HL-60/S4 treated with phorbol 12-myristate 13-acetate at 8.2 ng/mL for 4 days and 3 days (cell line): ENCODE data around the gene SLC6A1.

Source experiments
- in situ Hi-C: fragments of 300-500 bp; cut with MboI; formaldehyde crosslinking; loops from 2 replicates; pipeline ENCODE4 v1.15.0; 2022; ENCODE audit warnings: low sequenced_read_pairs

SLC6A1 gene

GRCh38 chr3:10992017-10992942, at the start of gene SLC6A1:
Gene SLC6A1, plus strand, starts transcription at chr3:10992748. Its CDS starts 24,464 bp downstream, at chr3:11017212.
- in situ Hi-C loops = no loop called here

- in situ Hi-C loops = loop anchor here (25.0 kb wide), 1 partner anchor 717 kb away; no protein-coding TSS in a partner anchor
Observed at GRCh38 chr3:10944866-10945265, 47.7 kb upstream of the SLC6A1 start.

- in situ Hi-C loops = loop anchor here (25.0 kb wide), 1 partner anchor 717 kb away; no protein-coding TSS in a partner anchor
Observed at GRCh38 chr3:10945683-10946287, 46.8 kb upstream of the SLC6A1 start.

GRCh38 chr3:10946526-10946925, 46.0 kb upstream of the SLC6A1 start:
- in situ Hi-C loops = loop anchor here (25.0 kb wide), 1 partner anchor 716 kb away; no protein-coding TSS in a partner anchor

- in situ Hi-C loops = loop anchor here (25.0 kb wide), 1 partner anchor 714 kb away; no protein-coding TSS in a partner anchor
Observed at GRCh38 chr3:10948326-10948725, 44.2 kb upstream of the SLC6A1 start.

- in situ Hi-C loops = loop anchor here (25.0 kb wide), 1 partner anchor 713 kb away; no protein-coding TSS in a partner anchor
Observed at GRCh38 chr3:10949197-10949596, 43.4 kb upstream of the SLC6A1 start.

GRCh38 chr3:10950476-10951294, 41.9 kb upstream of the SLC6A1 start:
- in situ Hi-C loops = no loop called here

GRCh38 chr3:10951295-10951926, 41.1 kb upstream of the SLC6A1 start:
- in situ Hi-C loops = no loop called here

GRCh38 chr3:10952525-10952924, 40.0 kb upstream of the SLC6A1 start:
- in situ Hi-C loops = no loop called here

- in situ Hi-C loops = no loop called here
Observed at GRCh38 chr3:10954740-10955139, 37.8 kb upstream of the SLC6A1 start.

- in situ Hi-C loops = no loop called here
Observed at GRCh38 chr3:10955711-10956453, 36.7 kb upstream of the SLC6A1 start.

GRCh38 chr3:10956531-10956930, 36.0 kb upstream of the SLC6A1 start:
- in situ Hi-C loops = no loop called here

- in situ Hi-C loops = no loop called here
Observed at GRCh38 chr3:10956986-10957385, 35.6 kb upstream of the SLC6A1 start.

- in situ Hi-C loops = no loop called here
Observed at GRCh38 chr3:10957976-10958749, 34.4 kb upstream of the SLC6A1 start.

- in situ Hi-C loops = no loop called here
Observed at GRCh38 chr3:10960255-10960654, 32.3 kb upstream of the SLC6A1 start.

GRCh38 chr3:10961921-10962320, 30.6 kb upstream of the SLC6A1 start:
- in situ Hi-C loops = no loop called here

GRCh38 chr3:10962481-10963036, 30.0 kb upstream of the SLC6A1 start:
- in situ Hi-C loops = no loop called here

GRCh38 chr3:10964537-10965167, 27.9 kb upstream of the SLC6A1 start:
- in situ Hi-C loops = no loop called here
